ENCODE results near the gene NPEPL1.

The NPEPL1 gene

GRCh38 chr20:58694241-58695083 is 1.9 kb downstream of the NPEPL1 start:
- DNase-seq (ENCODE audit: low read depth): no peak
- H3K4me3 ChIP-seq (ENCODE audit: low read depth, low read length): no peak overlapping the region
- TF ChIP-seq CTCF (IDR thresholded peaks at IDR 0.05; ENCODE audit: low read depth, low read length, missing control alignments): no peak

GRCh38 chr20:58695084-58695722 is 2.6 kb downstream of the NPEPL1 start:
- no peak for DNase-seq (ENCODE audit: low read depth)
- no peak overlapping the region for H3K4me3 ChIP-seq (ENCODE audit: low read depth, low read length)
- TF ChIP-seq CTCF (IDR thresholded peaks at IDR 0.05; ENCODE audit: low read depth, low read length, missing control alignments): no peak

- no peak overlapping the region for H3K4me3 ChIP-seq (ENCODE audit: low read depth, low read length)
- no peak for DNase-seq (ENCODE audit: low read depth)
- no peak for TF ChIP-seq CTCF (IDR thresholded peaks at IDR 0.05; ENCODE audit: low read depth, low read length, missing control alignments)
Measured at GRCh38 chr20:58695895-58696375, 3.3 kb downstream of the NPEPL1 start.

GRCh38 chr20:58696411-58696961 is 3.9 kb downstream of the NPEPL1 start:
- no peak for TF ChIP-seq CTCF (IDR thresholded peaks at IDR 0.05; ENCODE audit: low read depth, low read length, missing control alignments)

GRCh38 chr20:58697201-58697866 is 4.7 kb downstream of the NPEPL1 start:
- H3K4me3 ChIP-seq (ENCODE audit: low read depth, low read length): no peak overlapping the region
- no peak for DNase-seq (ENCODE audit: low read depth)
- TF ChIP-seq CTCF (IDR thresholded peaks at IDR 0.05; ENCODE audit: low read depth, low read length, missing control alignments): no peak

More at GRCh38 chr20:58696411-58696961, 3.9 kb downstream of the NPEPL1 start:
- no peak for DNase-seq (ENCODE audit: low read depth)
- no peak overlapping the region for H3K4me3 ChIP-seq (ENCODE audit: low read depth, low read length)

- no peak for TF ChIP-seq CTCF (IDR thresholded peaks at IDR 0.05; ENCODE audit: low read depth, low read length, missing control alignments)
- no peak overlapping the region for H3K4me3 ChIP-seq (ENCODE audit: low read depth, low read length)
- no peak for DNase-seq (ENCODE audit: low read depth)
Measured at GRCh38 chr20:58697867-58698703, 5.5 kb downstream of the NPEPL1 start.

Data from GM12864 (cell line).